Stomach (tissue), 4 donors: ENCODE results near the gene LAMTOR4.

Experiments used
- CTCF ChIP-seq, 7 experiments: fragments of 450-650 bp in 4 of 7; fragments of 200-600 bp in 3 of 7; sonication (generic) in 3 of 7; IDR thresholded peaks; one replicate each; pipeline ENCODE4 v1.5.1; 2016 to 2019; ENCODE audit warnings: antibody characterized with exemption in 7 of 7, control low read depth in 2 of 7, mild to moderate bottlenecking in 1 of 7
- EP300 ChIP-seq: sonication (generic); formaldehyde crosslinking; IDR thresholded peaks from one replicate; pipeline ENCODE4 v1.6.1; 2017; ENCODE audit warnings: antibody characterized with exemption
- POLR2A ChIP-seq, 4 donors: fragments of 450-650 bp; IDR thresholded peaks; one replicate each; pipeline ENCODE4 v1.6.1; 2016; ENCODE audit warnings: antibody characterized with exemption in 4 of 4, control low read depth in 2 of 4, mild to moderate bottlenecking in 1 of 4, moderate library complexity in 1 of 4
- POLR2AphosphoS5 ChIP-seq, 3 donors: sonication (generic); formaldehyde crosslinking; IDR thresholded peaks; one replicate each; pipeline ENCODE4 v1.6.1; 2016; ENCODE audit warnings: antibody characterized with exemption in 3 of 3

GRCh38 chr7:100160067-100160466 is 11.3 kb downstream of the LAMTOR4 start:
- TF ChIP-seq POLR2AphosphoS5 (IDR thresholded peaks at IDR 0.05) (no peak), CTCF (IDR thresholded peaks at IDR 0.05) (no peak), POLR2A (IDR thresholded peaks at IDR 0.05) (no peak), EP300 (no peak)
